A673 (cell line): ENCODE data around the gene HNF1B. TPM values are rescaled to one million over a fixed set of nuclear protein-coding genes. Genes with fewer than 3 reads are reported as not detected.

Experiments
- BruUV-seq: library from RNA; stranded (reverse); fragments of 400-500 nt; replicated peaks from 2 replicates; lab custom pipeline; 2021; lab: Mats Ljungman, UMichigan
- CTCF ChIA-PET: fragments of 300-600 bp; sonication (Branson Sonifier 250); formaldehyde crosslinking; loops from one replicate; lab custom pipeline; 2022; ENCODE audit warnings: antibody characterized with exemption; lab: Charles Lee
- POLR2A ChIA-PET: fragments of 300-600 bp; sonication (Branson Sonifier 250); formaldehyde crosslinking; loops from one replicate; lab custom pipeline; 2022; ENCODE audit warnings: antibody characterized with exemption; ENCODE audit not compliant: low non-redundant PET; lab: Charles Lee
- DNase-seq: peaks from one replicate; pipeline ENCODE4 v3.0.0-alpha.2; 2015; ENCODE audit warnings: low spot score
- H3K27ac ChIP-seq: fragments of 200-600 bp; sonication (generic); 2 replicates; pipeline ENCODE4 v1.5.1; 2016; ENCODE audit warnings: mixed run types, low read depth, mild to moderate bottlenecking, mixed read lengths, antibody characterized with exemption, low read length; ENCODE audit not compliant: poor library complexity, severe bottlenecking
- H3K27me3 ChIP-seq: fragments of 200-600 bp; sonication (generic); replicated peaks from 2 replicates; pipeline ENCODE4 v1.6.1; 2017; ENCODE audit warnings: mixed run types, low read depth, mild to moderate bottlenecking, mixed read lengths, antibody characterized with exemption, low read length; ENCODE audit not compliant: insufficient read depth, poor library complexity
- H3K36me3 ChIP-seq: fragments of 200-600 bp; sonication (generic); 2 replicates; pipeline ENCODE4 v1.6.1; 2016; ENCODE audit warnings: mixed run types, mild to moderate bottlenecking, mixed read lengths, antibody characterized with exemption, low read length; ENCODE audit not compliant: insufficient read depth, poor library complexity, severe bottlenecking
- H3K4me1 ChIP-seq: fragments of 200-600 bp; sonication (generic); 2 replicates; pipeline ENCODE4 v1.6.1; 2017; ENCODE audit warnings: mixed run types, mild to moderate bottlenecking, mixed read lengths, antibody characterized with exemption, low read length; ENCODE audit not compliant: insufficient read depth, poor library complexity, severe bottlenecking
- H3K4me3 ChIP-seq: fragments of 200-600 bp; sonication (generic); 2 replicates; pipeline ENCODE4 v1.5.1; 2016; ENCODE audit warnings: low read depth, mixed run types, mild to moderate bottlenecking, mixed read lengths, low read length; ENCODE audit not compliant: poor library complexity, severe bottlenecking
- H3K9me3 ChIP-seq: fragments of 200-600 bp; sonication (generic); 2 replicates; pipeline ENCODE4 v1.6.1; 2016; ENCODE audit warnings: mixed run types, low read depth, mild to moderate bottlenecking, mixed read lengths, antibody characterized with exemption, low read length; ENCODE audit not compliant: poor library complexity, severe bottlenecking
- CTCF ChIP-seq: fragments of 300-800, 200-600 bp; sonication (generic); conservative IDR thresholded peaks from 2 replicates; pipeline ENCODE4 v1.5.1; 2017; ENCODE audit warnings: low read depth, mild to moderate bottlenecking, antibody characterized with exemption, low read length, moderate library complexity, mixed read lengths
- EZH2 ChIP-seq: fragments of 200-600 bp; sonication (generic); IDR thresholded peaks from 2 replicates; pipeline ENCODE4 v1.6.1; 2017; ENCODE audit warnings: borderline replicate concordance, low read depth, mild to moderate bottlenecking, mixed read lengths, antibody characterized with exemption, low read length; ENCODE audit not compliant: poor library complexity, severe bottlenecking
- intact Hi-C: fragments of 100-400 bp; cut with micrococcal nuclease; formaldehyde crosslinking; loops from one replicate; pipeline ENCODE4 v1.10.0; 2022; ENCODE audit not compliant: unreplicated experiment
- total RNA-seq: library from RNA; stranded (reverse); gene quantifications from 2 replicates; pipeline ENCODE4 v1.2.3, GENCODE V29; 2021

The HNF1B gene
- total RNA-seq, 1 experiment from 2014 or later, result not detected

GRCh38 chr17:37714897-37715296 is 30.0 kb downstream of the HNF1B start:
- TF ChIP-seq EZH2 (no peak), CTCF (no peak)
- POLR2A ChIA-PET, result no interaction called here
- H3K9me3 ChIP-seq, result no peaks in the 10 kb centered on the region
- no peaks in the 10 kb centered on the region for H3K27me3 ChIP-seq
- no peaks in the 10 kb centered on the region for H3K36me3 ChIP-seq
- H3K4me1 ChIP-seq, result no peaks in the 10 kb centered on the region
- H3K4me3 ChIP-seq, result no peak overlapping the region
- no TSS peak for BruUV-seq
- no peak overlapping the region for H3K27ac ChIP-seq
- intact Hi-C loops, result no loop called here
- no peak for DNase-seq
- CTCF ChIA-PET, result no interaction called here

GRCh38 chr17:37713624-37714023 is 31.2 kb downstream of the HNF1B start:
- no peaks in the 10 kb centered on the region for H3K36me3 ChIP-seq
- TF ChIP-seq EZH2 (no peak), CTCF (no peak)
- H3K4me3 ChIP-seq, result no peak overlapping the region
- ChIA-PET CTCF (no interaction called here), POLR2A (no interaction called here)
- no peaks in the 10 kb centered on the region for H3K4me1 ChIP-seq
- intact Hi-C loops, result no loop called here
- BruUV-seq, result no TSS peak
- no peak for DNase-seq
- no peak overlapping the region for H3K27ac ChIP-seq
- no peaks in the 10 kb centered on the region for H3K27me3 ChIP-seq
- H3K9me3 ChIP-seq, result no peaks in the 10 kb centered on the region

GRCh38 chr17:37713028-37713431 is 31.8 kb downstream of the HNF1B start:
- TF ChIP-seq EZH2, result no peak
- TF ChIP-seq CTCF, result no peak
- Histone ChIP-seq H3K27me3 (no peaks in the 10 kb centered on the region), H3K4me3 (no peak overlapping the region), H3K27ac (no peak overlapping the region), H3K9me3 (no peaks in the 10 kb centered on the region), H3K36me3 (no peaks in the 10 kb centered on the region), H3K4me1 (no peaks in the 10 kb centered on the region)
- intact Hi-C loops, result no loop called here
- POLR2A ChIA-PET, result no interaction called here
- CTCF ChIA-PET, result no interaction called here
- no peak for DNase-seq
- BruUV-seq, result no TSS peak
